ENCODE measurements around the gene DAPK2. TPM values are rescaled to one million over a fixed set of nuclear protein-coding genes. Genes with fewer than 3 reads are reported as not detected.

DAPK2 gene
- total RNA-seq, 1 donor from 2014 or later = 0.52 TPM

GRCh38 chr15:64034519-64034918, 11.8 kb downstream of the DAPK2 start:
- H3K27ac ChIP-seq (ENCODE audit: low read depth, low read length) = no peak overlapping the region
- Mint-ChIP-seq H3K27me3 (ENCODE audit: low read depth, unreplicated experiment) (peaks cover 28% of the 10 kb centered on the region), H3K4me3 (ENCODE audit: unreplicated experiment) (no peak overlapping the region), H3K4me1 (ENCODE audit: low read depth, unreplicated experiment) (no peaks in the 10 kb centered on the region), H3K36me3 (ENCODE audit: low read depth, unreplicated experiment) (no peaks in the 10 kb centered on the region), H3K9me3 (ENCODE audit: unreplicated experiment) (no peaks in the 10 kb centered on the region), H3K27ac (ENCODE audit: unreplicated experiment) (no peak overlapping the region)
- FAIRE-seq (no peak), DNase-seq (ENCODE audit: low read depth) (no peak)
- H3K9me3 ChIP-seq (ENCODE audit: insufficient read depth, low read depth, low read length) = no peaks in the 10 kb centered on the region
- no peak overlapping the region for H3K4me3 ChIP-seq (ENCODE audit: insufficient read depth, low read depth, low read length)
- no peaks in the 10 kb centered on the region for H3K79me2 ChIP-seq (ENCODE audit: insufficient read depth, low read length)
- H2AFZ ChIP-seq (ENCODE audit: low read depth, low read length) = no peak overlapping the region
- H3K9ac ChIP-seq (ENCODE audit: low read length) = no peak overlapping the region
- no peaks in the 10 kb centered on the region for H4K20me1 ChIP-seq (ENCODE audit: insufficient read depth, low read length)
- H3K4me2 ChIP-seq (ENCODE audit: low read length) = no peak overlapping the region
- H3K27me3 ChIP-seq (ENCODE audit: insufficient read depth, low read length) = peaks cover 3% of the 10 kb centered on the region
- no peak for TF ChIP-seq EZH2 (IDR thresholded peaks at IDR 0.05; ENCODE audit: insufficient read depth, low read length)
- TF ChIP-seq CTCF (IDR thresholded peaks at IDR 0.05; ENCODE audit: insufficient read depth, low read depth, low read length) = no peak
- no peaks in the 10 kb centered on the region for H3K4me1 ChIP-seq (ENCODE audit: insufficient read depth, low read length)
- H3K36me3 ChIP-seq (ENCODE audit: insufficient read depth, low read length) = no peaks in the 10 kb centered on the region

- no peak for TF ChIP-seq CTCF (IDR thresholded peaks at IDR 0.05; ENCODE audit: insufficient read depth, low read depth, low read length)
- TF ChIP-seq EZH2 (IDR thresholded peaks at IDR 0.05; ENCODE audit: insufficient read depth, low read length) = no peak
- no peaks in the 10 kb centered on the region for H3K4me1 Mint-ChIP-seq (ENCODE audit: low read depth, unreplicated experiment)
- Histone ChIP-seq H3K4me1 (ENCODE audit: insufficient read depth, low read length) (no peaks in the 10 kb centered on the region), H4K20me1 (ENCODE audit: insufficient read depth, low read length) (no peaks in the 10 kb centered on the region), H3K4me3 (ENCODE audit: insufficient read depth, low read depth, low read length) (no peak overlapping the region), H2AFZ (ENCODE audit: low read depth, low read length) (no peak overlapping the region), H3K9me3 (ENCODE audit: insufficient read depth, low read depth, low read length) (no peaks in the 10 kb centered on the region), H3K27me3 (ENCODE audit: insufficient read depth, low read length) (peaks cover 3% of the 10 kb centered on the region), H3K4me2 (ENCODE audit: low read length) (no peak overlapping the region), H3K79me2 (ENCODE audit: insufficient read depth, low read length) (no peaks in the 10 kb centered on the region), H3K9ac (ENCODE audit: low read length) (no peak overlapping the region), H3K36me3 (ENCODE audit: insufficient read depth, low read length) (no peaks in the 10 kb centered on the region), H3K27ac (ENCODE audit: low read depth, low read length) (no peak overlapping the region)
- DNase-seq (ENCODE audit: low read depth) (no peak), FAIRE-seq (no peak)
- H3K36me3 Mint-ChIP-seq (ENCODE audit: low read depth, unreplicated experiment) = no peaks in the 10 kb centered on the region
- no peaks in the 10 kb centered on the region for H3K9me3 Mint-ChIP-seq (ENCODE audit: unreplicated experiment)
- peaks cover 12% of the 10 kb centered on the region for H3K27me3 Mint-ChIP-seq (ENCODE audit: low read depth, unreplicated experiment)
- H3K27ac Mint-ChIP-seq (ENCODE audit: unreplicated experiment) = no peak overlapping the region
- H3K4me3 Mint-ChIP-seq (ENCODE audit: unreplicated experiment) = no peak overlapping the region
Measured at GRCh38 chr15:64032329-64032728, 14.0 kb downstream of the DAPK2 start.

- TF ChIP-seq EZH2 (IDR thresholded peaks at IDR 0.05; ENCODE audit: insufficient read depth, low read length) = no peak
- TF ChIP-seq CTCF (IDR thresholded peaks at IDR 0.05; ENCODE audit: insufficient read depth, low read depth, low read length) = no peak
- H3K4me1 ChIP-seq (ENCODE audit: insufficient read depth, low read length) = no peaks in the 10 kb centered on the region
- H3K27me3 ChIP-seq (ENCODE audit: insufficient read depth, low read length) = peaks cover 3% of the 10 kb centered on the region
- H3K36me3 ChIP-seq (ENCODE audit: insufficient read depth, low read length) = no peaks in the 10 kb centered on the region
- H3K4me2 ChIP-seq (ENCODE audit: low read length) = no peak overlapping the region
- no peaks in the 10 kb centered on the region for H3K36me3 Mint-ChIP-seq (ENCODE audit: low read depth, unreplicated experiment)
- no peak overlapping the region for H3K27ac ChIP-seq (ENCODE audit: low read depth, low read length)
- no peak overlapping the region for H3K9ac ChIP-seq (ENCODE audit: low read length)
- H3K79me2 ChIP-seq (ENCODE audit: insufficient read depth, low read length) = no peaks in the 10 kb centered on the region
- DNase-seq (ENCODE audit: low read depth) (no peak), FAIRE-seq (no peak)
- H2AFZ ChIP-seq (ENCODE audit: low read depth, low read length) = no peak overlapping the region
- H3K27me3 Mint-ChIP-seq (ENCODE audit: low read depth, unreplicated experiment) = peaks cover 3% of the 10 kb centered on the region
- no peak overlapping the region for H3K4me3 Mint-ChIP-seq (ENCODE audit: unreplicated experiment)
- no peak overlapping the region for H3K27ac Mint-ChIP-seq (ENCODE audit: unreplicated experiment)
- H3K4me3 ChIP-seq (ENCODE audit: insufficient read depth, low read depth, low read length) = no peak overlapping the region
- no peaks in the 10 kb centered on the region for H3K9me3 ChIP-seq (ENCODE audit: insufficient read depth, low read depth, low read length)
- no peaks in the 10 kb centered on the region for H3K9me3 Mint-ChIP-seq (ENCODE audit: unreplicated experiment)
- no peaks in the 10 kb centered on the region for H4K20me1 ChIP-seq (ENCODE audit: insufficient read depth, low read length)
- H3K4me1 Mint-ChIP-seq (ENCODE audit: low read depth, unreplicated experiment) = no peaks in the 10 kb centered on the region
Measured at GRCh38 chr15:64030123-64030522, 16.2 kb downstream of the DAPK2 start.
